H9 (cell line): ENCODE results near the gene ADORA1. TPM values are rescaled to one million over a fixed set of nuclear protein-coding genes. Genes with fewer than 3 reads are reported as not detected.

Experiments
- DNase-seq: peaks from one replicate; pipeline ENCODE4 v3.0.0-alpha.2; 2017
- H2AFZ ChIP-seq: one replicate; pipeline ENCODE4 v1.6.1; 2013; ENCODE audit warnings: mild to moderate bottlenecking, low read length, control low read depth, moderate library complexity
- H2AK5ac ChIP-seq: 2 replicates; pipeline ENCODE4 v1.6.1; 2013; ENCODE audit warnings: low read length, control low read depth, mixed read lengths; ENCODE audit not compliant: insufficient read length
- H2BK120ac ChIP-seq: one replicate; pipeline ENCODE4 v1.6.1; 2013; ENCODE audit warnings: low read depth, mild to moderate bottlenecking, low read length, control low read depth, inconsistent platforms; ENCODE audit not compliant: poor library complexity, severe bottlenecking
- H2BK12ac ChIP-seq: 2 replicates; pipeline ENCODE4 v1.6.1; 2013; ENCODE audit warnings: low read length, control low read depth, mixed read lengths, low read depth; ENCODE audit not compliant: insufficient read length
- H2BK15ac ChIP-seq: 2 replicates; pipeline ENCODE4 v1.6.1; 2013; ENCODE audit warnings: low read depth, low read length, control low read depth
- H2BK20ac ChIP-seq: one replicate; pipeline ENCODE4 v1.6.1; 2013; ENCODE audit warnings: low read depth, mild to moderate bottlenecking, low read length, control low read depth, inconsistent platforms; ENCODE audit not compliant: poor library complexity, severe bottlenecking
- H2BK5ac ChIP-seq: 2 replicates; pipeline ENCODE4 v1.6.1; 2013; ENCODE audit warnings: low read length, control low read depth, mixed read lengths; ENCODE audit not compliant: insufficient read length
- H3K14ac ChIP-seq: 2 replicates; pipeline ENCODE4 v1.6.1; 2013; ENCODE audit warnings: low read length, control low read depth; ENCODE audit not compliant: insufficient read depth
- H3K18ac ChIP-seq: 2 replicates; pipeline ENCODE4 v1.6.1; 2013; ENCODE audit warnings: low read depth, mild to moderate bottlenecking, mixed read lengths, low read length, control low read depth; ENCODE audit not compliant: insufficient read length
- H3K23ac ChIP-seq: 2 replicates; pipeline ENCODE4 v1.6.1; 2013; ENCODE audit warnings: low read length, control low read depth, mixed read lengths, low read depth; ENCODE audit not compliant: insufficient read length
- H3K23me2 ChIP-seq: 2 replicates; pipeline ENCODE4 v1.6.1; 2013; ENCODE audit warnings: low read depth, mild to moderate bottlenecking, mixed read lengths, low read length, control low read depth; ENCODE audit not compliant: insufficient read length, poor library complexity, severe bottlenecking
- H3K27ac ChIP-seq: 2 replicates; pipeline ENCODE4 v1.5.1; 2013; ENCODE audit warnings: low read length, control low read depth, mixed read lengths, low read depth; ENCODE audit not compliant: insufficient read length
- H3K27me3 ChIP-seq: 2 replicates; pipeline ENCODE4 v1.6.1; 2013; ENCODE audit warnings: low read length, control low read depth, inconsistent platforms; ENCODE audit not compliant: insufficient read depth
- H3K4ac ChIP-seq: 2 replicates; pipeline ENCODE4 v1.6.1; 2013; ENCODE audit warnings: low read depth, mild to moderate bottlenecking, control low read depth, inconsistent platforms, low read length, moderate library complexity
- H3K4me1 ChIP-seq: 2 replicates; pipeline ENCODE4 v1.6.1; 2013; ENCODE audit warnings: low read length, control low read depth, inconsistent platforms; ENCODE audit not compliant: insufficient read depth
- H3K4me2 ChIP-seq: 2 replicates; pipeline ENCODE4 v1.6.1; 2013; ENCODE audit warnings: low read length, control low read depth, mixed read lengths; ENCODE audit not compliant: insufficient read length, insufficient read depth
- H3K56ac ChIP-seq: 2 replicates; pipeline ENCODE4 v1.6.1; 2013; ENCODE audit warnings: low read depth, mild to moderate bottlenecking, mixed read lengths, low read length, control low read depth; ENCODE audit not compliant: insufficient read length
- H3K79me1 ChIP-seq: 2 replicates; pipeline ENCODE4 v1.6.1; 2013; ENCODE audit warnings: low read depth, mild to moderate bottlenecking, moderate library complexity, low read length, control low read depth, inconsistent platforms; ENCODE audit not compliant: insufficient read depth, poor library complexity, severe bottlenecking
- H3K79me2 ChIP-seq: 2 replicates; pipeline ENCODE4 v1.6.1; 2013; ENCODE audit warnings: low read length, control low read depth, inconsistent platforms; ENCODE audit not compliant: insufficient read depth
- H3K9ac ChIP-seq: 2 replicates; pipeline ENCODE4 v1.6.1; 2013; ENCODE audit warnings: low read length, control low read depth, mixed read lengths; ENCODE audit not compliant: insufficient read length; ENCODE audit errors: extremely low read depth
- H3K9me3 ChIP-seq: one replicate; pipeline ENCODE4 v1.6.1; 2013; ENCODE audit warnings: low read depth, low read length, inconsistent platforms; ENCODE audit not compliant: control insufficient read depth
- H3T11ph ChIP-seq: one replicate; pipeline ENCODE4 v1.6.1; 2013; ENCODE audit warnings: mild to moderate bottlenecking, low read length, control low read depth, inconsistent platforms
- H4K20me1 ChIP-seq: one replicate; pipeline ENCODE4 v1.6.1; 2013; ENCODE audit not compliant: control insufficient read depth, insufficient read length, insufficient read depth
- H4K5ac ChIP-seq: 2 replicates; pipeline ENCODE4 v1.6.1; 2013; ENCODE audit warnings: low read depth, mild to moderate bottlenecking, mixed read lengths, low read length, control low read depth; ENCODE audit not compliant: insufficient read length
- H4K8ac ChIP-seq: replicated peaks from 2 replicates; pipeline ENCODE4 v1.6.1; 2013; ENCODE audit warnings: low read length, control low read depth, mixed read lengths, low read depth; ENCODE audit not compliant: insufficient read length
- H4K91ac ChIP-seq: 2 replicates; pipeline ENCODE4 v1.6.1; 2013; ENCODE audit warnings: low read depth, mild to moderate bottlenecking, moderate library complexity, mixed read lengths, low read length, control low read depth; ENCODE audit not compliant: insufficient read length
- H3K27ac Mint-ChIP-seq, 3 experiments: 2 replicates in 2 of 3; 3 replicates in 1 of 3; pipeline ENCODE4 v1.8.0; 2020 to 2021; ENCODE audit warnings: mixed read lengths in 3 of 3, mild to moderate bottlenecking in 1 of 3, moderate library complexity in 1 of 3
- H3K27me3 Mint-ChIP-seq: 2 replicates; pipeline ENCODE4 v1.8.0; 2021; ENCODE audit warnings: low read depth, mild to moderate bottlenecking, moderate library complexity, mixed read lengths
- H3K36me3 Mint-ChIP-seq, 3 experiments: 2 replicates in 2 of 3; 3 replicates in 1 of 3; pipeline ENCODE4 v1.8.0; 2020 to 2021; ENCODE audit warnings: low read depth in 3 of 3, mixed read lengths in 3 of 3; ENCODE audit not compliant: insufficient read depth in 1 of 3
- H3K4me1 Mint-ChIP-seq, 2 experiments: 2 replicates each; pipeline ENCODE4 v1.8.0; 2020; ENCODE audit warnings: mixed read lengths in 2 of 2
- H3K4me3 Mint-ChIP-seq, 2 experiments: 2 replicates in 1 of 2; 3 replicates in 1 of 2; pipeline ENCODE4 v1.8.0; 2020 to 2021; ENCODE audit warnings: mild to moderate bottlenecking in 2 of 2, mixed read lengths in 2 of 2, moderate library complexity in 1 of 2
- H3K9me3 Mint-ChIP-seq, 2 experiments: 2 replicates in 1 of 2; 3 replicates in 1 of 2; pipeline ENCODE4 v1.8.0; 2020; ENCODE audit warnings: mild to moderate bottlenecking in 2 of 2, mixed read lengths in 2 of 2, moderate library complexity in 1 of 2
- CTCF ChIP-seq: fragments of 200-600 bp; sonication (generic); conservative IDR thresholded peaks from 3 replicates; pipeline ENCODE4 v1.8.0; 2021; ENCODE audit warnings: antibody characterized with exemption, mild to moderate bottlenecking
- WGBS: extraction: QIAGEN DNeasy Blood & Tissue Kit; methylation state at CpG from one replicate; pipeline ENCODE4 v1.1.7; 2013; ENCODE audit warnings: missing lambda C conversion rate, low lambda C conversion rate, mixed read lengths; ENCODE audit not compliant: insufficient read length; ENCODE audit errors: extremely low coverage; 5-methylcytosine and 5-hydroxymethylcytosine counted together
- total RNA-seq: library from RNA; stranded (reverse); gene quantifications from 2 replicates; pipeline ENCODE4 v1.2.1, GENCODE V29; 2021

Gene ADORA1
- total RNA-seq, 1 experiment from 2014 or later = 1.3 TPM

- no peak overlapping the region for H2AK5ac ChIP-seq
- no peaks in the 10 kb centered on the region for H3K79me1 ChIP-seq
- TF ChIP-seq CTCF = no peak
- no peak overlapping the region for H3K56ac ChIP-seq
- Mint-ChIP-seq H3K4me3 (no peak overlapping the region), H3K9me3 (no peaks in the 10 kb centered on the region), H3K36me3 (no peaks in the 10 kb centered on the region), H3K27me3 (peaks cover 4% of the 10 kb centered on the region; the same call in 1 of the 2 replicates), H3K27ac (no peak overlapping the region), H3K4me1 (peaks cover 31 to 32% of the 10 kb centered on the region in 2 experiments)
- H3K4ac ChIP-seq = no peak overlapping the region
- H3K9me3 ChIP-seq = no peaks in the 10 kb centered on the region
- H2AFZ ChIP-seq = no peak overlapping the region
- H3K23ac ChIP-seq = no peak overlapping the region
- DNase-seq = no peak
- no peak overlapping the region for H3K9ac ChIP-seq
- H3K14ac ChIP-seq = no peak overlapping the region
- H4K20me1 ChIP-seq = no peaks in the 10 kb centered on the region
- no peak overlapping the region for H3T11ph ChIP-seq
- H2BK5ac ChIP-seq = no peak overlapping the region
- H2BK20ac ChIP-seq = no peak overlapping the region
- no peak overlapping the region for H4K91ac ChIP-seq
- no peak overlapping the region for H2BK120ac ChIP-seq
- H2BK15ac ChIP-seq = no peak overlapping the region
- WGBS = no CpG with 5 or more reads among the region's 12 CpGs
- no peak overlapping the region for H3K27ac ChIP-seq
- no peaks in the 10 kb centered on the region for H3K4me1 ChIP-seq
- no peaks in the 10 kb centered on the region for H3K79me2 ChIP-seq
- H2BK12ac ChIP-seq = no peak overlapping the region
- no peak overlapping the region for H3K18ac ChIP-seq
- H3K27me3 ChIP-seq = no peaks in the 10 kb centered on the region
- H3K23me2 ChIP-seq = no peaks in the 10 kb centered on the region
- H4K5ac ChIP-seq = no peak overlapping the region
- no peak overlapping the region for H4K8ac ChIP-seq
- H3K4me2 ChIP-seq = no peak overlapping the region
Observed at GRCh38 chr1:203174324-203174985, 46.9 kb downstream of the ADORA1 start.
